ENCODE data around the gene IDE.
A peak's percentile ranks its signal among the peaks of the same experiment; 100 is the strongest.
"Not testable (repeated sequence)": the region's sequence is repeated elsewhere in the genome, so short reads cannot be mapped to it uniquely, and the experiment has no call there.

IDE gene

GRCh38 chr10:92573798-92574547 lies at the start of gene IDE:
Gene IDE (minus strand): TSS chr10:92574093. CDS start chr10:92574019, 74 bp downstream.
- peak; percentile 84 for DNase-seq (ENCODE audit: low spot score)

- no peak for DNase-seq (ENCODE audit: low spot score)
These were observed 45.5 kb upstream of the IDE start for GRCh38 chr10:92619368-92619767.

GRCh38 chr10:92615515-92615914 lies 41.6 kb upstream of the IDE start:
- DNase-seq (ENCODE audit: low spot score), result no peak

- no peak for DNase-seq (ENCODE audit: low spot score)
These were observed 30.9 kb upstream of the IDE start for GRCh38 chr10:92604841-92605240.

GRCh38 chr10:92598321-92598720 lies 24.4 kb upstream of the IDE start:
- no peak for DNase-seq (ENCODE audit: low spot score)

GRCh38 chr10:92595505-92595904 lies 21.6 kb upstream of the IDE start:
- no peak for DNase-seq (ENCODE audit: low spot score)

- no peak for DNase-seq (ENCODE audit: low spot score)
These were observed 20.0 kb upstream of the IDE start for GRCh38 chr10:92593619-92594588.

- peak; percentile 96 for DNase-seq (ENCODE audit: low spot score)
These were observed 19.1 kb upstream of the IDE start, which contains the start of gene KIF11 for GRCh38 chr10:92592761-92593618. Gene KIF11 (plus strand): TSS chr10:92593130. CDS start chr10:92593376, 246 bp downstream.

- DNase-seq (ENCODE audit: low spot score), result peak; percentile 95
These were observed 17.7 kb upstream of the IDE start for GRCh38 chr10:92591550-92592022.

- peak; percentile 40 for DNase-seq (ENCODE audit: low spot score)
These were observed 17.0 kb upstream of the IDE start for GRCh38 chr10:92590623-92591549.

- not testable (repeated sequence) for DNase-seq (ENCODE audit: low spot score)
These were observed 8.5 kb upstream of the IDE start for GRCh38 chr10:92582347-92582746.

- no peak for DNase-seq (ENCODE audit: low spot score)
These were observed 2.1 kb upstream of the IDE start for GRCh38 chr10:92575961-92576360.

- DNase-seq (ENCODE audit: low spot score), result no peak
These were observed 812 bp upstream of the IDE start for GRCh38 chr10:92574548-92575261.

- peak; percentile 14 for DNase-seq (ENCODE audit: low spot score)
These were observed 649 bp downstream of the IDE start for GRCh38 chr10:92573091-92573797.

GRCh38 chr10:92572362-92573090 lies 1.4 kb downstream of the IDE start:
- no peak for DNase-seq (ENCODE audit: low spot score)

- DNase-seq (ENCODE audit: low spot score), result no peak
These were observed 2.2 kb downstream of the IDE start for GRCh38 chr10:92571649-92572048.

- DNase-seq (ENCODE audit: low spot score), result not testable (repeated sequence)
These were observed 4.2 kb downstream of the IDE start for GRCh38 chr10:92569663-92570062.

- DNase-seq (ENCODE audit: low spot score), result no peak
These were observed 4.8 kb downstream of the IDE start for GRCh38 chr10:92569071-92569470.
